Measurements from ENCODE around the gene MAGOH. TPM values are rescaled to one million over a fixed set of nuclear protein-coding genes. Genes with fewer than 3 reads are reported as not detected.
A peak's percentile ranks its signal among the peaks of the same experiment; 100 is the strongest.

Gene MAGOH
- total and polyA plus RNA-seq, 9 of the 15 experiments (the other 6 are each of a cell fraction or from before 2014, with no cell fraction given), result 102 to 342 (median 135) TPM

DNA sequence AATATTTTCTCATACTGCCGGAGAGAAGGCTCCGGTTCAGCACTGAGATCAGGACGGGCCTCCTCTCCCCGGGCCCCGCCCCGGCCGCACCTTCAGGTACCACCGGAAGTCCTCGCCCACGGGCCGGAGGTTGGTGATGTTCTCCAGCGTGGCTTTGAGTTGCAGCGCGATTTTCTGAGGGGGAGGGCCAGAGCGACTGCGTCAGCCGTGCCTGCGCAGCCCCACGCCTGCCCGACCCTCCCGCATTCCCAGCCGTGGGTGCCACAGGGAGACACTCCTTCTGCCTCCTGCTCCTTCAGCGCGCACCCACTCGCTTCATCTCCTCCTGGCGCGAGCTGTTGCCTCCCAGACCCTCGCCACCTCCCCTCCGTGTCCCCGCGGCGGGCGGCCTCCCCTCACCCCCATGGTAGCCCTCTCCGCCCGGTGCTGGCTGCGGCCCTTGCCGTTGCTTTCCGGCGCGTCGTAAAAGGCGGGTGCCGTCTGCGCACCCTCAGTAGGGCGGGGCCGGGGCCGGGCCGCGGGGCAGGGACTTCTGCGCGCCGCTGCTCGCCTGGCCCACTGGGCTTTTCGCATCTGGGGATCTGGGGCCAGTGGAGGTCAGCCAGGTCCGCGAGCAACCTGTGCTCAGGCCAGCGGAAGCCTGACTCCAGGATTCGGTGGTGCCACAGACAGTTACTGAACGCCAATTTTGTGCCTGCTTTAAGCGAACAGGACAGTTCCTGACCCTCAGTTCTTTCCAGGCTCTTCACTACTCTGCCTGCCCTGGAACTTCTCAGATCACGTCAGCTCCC is 18.0 kb downstream of the MAGOH start, which contains the start of gene CZIB (continued):
- TF ChIP-seq, protein P1, sequence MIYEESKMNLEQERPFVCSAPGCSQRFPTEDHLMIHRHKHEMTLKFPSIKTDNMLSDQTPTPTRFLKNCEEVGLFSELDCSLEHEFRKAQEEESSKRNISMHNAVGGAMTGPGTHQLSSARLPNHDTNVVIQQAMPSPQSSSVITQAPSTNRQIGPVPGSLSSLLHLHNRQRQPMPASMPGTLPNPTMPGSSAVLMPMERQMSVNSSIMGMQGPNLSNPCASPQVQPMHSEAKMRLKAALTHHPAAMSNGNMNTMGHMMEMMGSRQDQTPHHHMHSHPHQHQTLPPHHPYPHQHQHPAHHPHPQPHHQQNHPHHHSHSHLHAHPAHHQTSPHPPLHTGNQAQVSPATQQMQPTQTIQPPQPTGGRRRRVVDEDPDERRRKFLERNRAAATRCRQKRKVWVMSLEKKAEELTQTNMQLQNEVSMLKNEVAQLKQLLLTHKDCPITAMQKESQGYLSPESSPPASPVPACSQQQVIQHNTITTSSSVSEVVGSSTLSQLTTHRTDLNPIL (CRISPR knock-in tag; IDR thresholded peaks at IDR 0.05), result no peak
- peak; percentile 7; the same call in 1 of the 2 replicates for TF ChIP-seq ELF2 (CRISPR knock-in tag; IDR thresholded peaks at IDR 0.05)
- TF ChIP-seq PYGO2 (tag; IDR thresholded peaks at IDR 0.05), result no peak
- peak; percentile 34 for TF ChIP-seq FUS (optimal IDR thresholded peaks at IDR 0.05; ENCODE audit: low read depth, low read length)
- TF ChIP-seq ZNF79 (CRISPR knock-in tag; IDR thresholded peaks at IDR 0.05; ENCODE audit: low read depth), result no peak

DNA sequence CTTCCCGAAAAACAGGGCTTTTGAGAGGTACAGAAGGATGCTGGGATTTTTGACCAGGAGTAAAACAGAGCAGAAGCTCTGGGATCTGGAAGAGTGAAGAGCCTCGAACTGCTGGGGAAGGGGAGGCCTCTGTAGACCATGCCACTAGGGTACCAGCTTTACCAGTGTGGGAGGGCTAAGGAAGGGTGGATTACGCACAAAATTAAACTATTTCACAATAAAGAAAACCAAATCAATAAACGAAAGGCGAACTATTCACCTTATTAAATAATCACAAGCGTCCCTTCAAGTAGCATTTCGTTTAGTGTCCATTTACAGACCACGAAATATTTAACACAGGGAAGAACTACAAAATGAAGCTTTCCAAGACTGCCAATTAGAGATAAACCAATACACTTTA is 18.6 kb downstream of the MAGOH start:
- TSS peak; percentile 73 for BruUV-seq (replicated peaks)
- peak overlapping the region; percentile 96 for H3K4me2 ChIP-seq (ENCODE audit: insufficient read depth, low read length)
- peak overlapping the region; percentile 99 for H2AFZ ChIP-seq (ENCODE audit: low read depth, low read length)
- no peaks in the 10 kb centered on the region for H3K9me3 ChIP-seq (replicated peaks; ENCODE audit: control insufficient read depth, insufficient read depth, low read depth, low read length)
- H3K36me3 ChIP-seq (ENCODE audit: control insufficient read depth, insufficient read depth, low read length), result peaks cover 36% of the 10 kb centered on the region; the same call in 2 of the 3 replicates
- FAIRE-seq (no peak), ATAC-seq (no peak), DNase-seq (ENCODE audit: extremely low read depth in 1 of 4, low spot score in 3 of 4) (no peak)
- ChIA-PET CTCF (ENCODE audit: low intra/inter-chr PET ratio) (no interaction called here), POLR2A (interaction anchor here (0.6 to 0.7 kb wide), 2 partner anchors 109 to 678 kb away, joined by 3 read pairs; no protein-coding TSS in a partner anchor)
- peaks cover 17% of the 10 kb centered on the region for H3K79me2 ChIP-seq (ENCODE audit: control insufficient read depth, insufficient read depth, low read length)
- no peaks in the 10 kb centered on the region for H3K27me3 ChIP-seq (ENCODE audit: control insufficient read depth in 2 of 2, insufficient read depth in 2 of 2, low read length in 2 of 2)
- in situ Hi-C loops (cut with MboI), result no loop called here
- WGBS (ENCODE audit: insufficient coverage, low coverage, missing lambda C conversion rate), result 13% methylated on average over 8 of the region's 8 CpGs
- intact Hi-C loops (cut with micrococcal nuclease), result no loop called here
- peak overlapping the region; percentile 22 to 82; a peak in 3 of 4 replicates for H3K9ac ChIP-seq (ENCODE audit: insufficient read depth in 1 of 2, low read depth in 2 of 2, low read length in 2 of 2)
- H4K20me1 ChIP-seq (replicated peaks; ENCODE audit: control insufficient read depth, insufficient read depth, low read length), result no peaks in the 10 kb centered on the region
- peak overlapping the region; percentile 88 for H3K27ac ChIP-seq (ENCODE audit: extremely low read depth, low read depth, low read length)
- H3K4me3 ChIP-seq, result peak overlapping the region; percentile 69
- H3K9me1 ChIP-seq (ENCODE audit: control insufficient read depth, insufficient read depth, low read length), result no peaks in the 10 kb centered on the region
- peaks cover 8% of the 10 kb centered on the region in 2 experiments; a peak in 3 of 5 replicates for H3K4me1 ChIP-seq (replicated peaks in 1 of 2; ENCODE audit: control insufficient read depth in 2 of 2, insufficient read depth in 2 of 2, low read length in 2 of 2)
- no peak for TF ChIP-seq BCL6 (CRISPR knock-in tag; IDR thresholded peaks at IDR 0.05)
- TF ChIP-seq FOXK1 (CRISPR knock-in tag; IDR thresholded peaks at IDR 0.05; ENCODE audit: borderline replicate concordance), result no peak
- TF ChIP-seq HDAC3 (IDR thresholded peaks at IDR 0.05; ENCODE audit: borderline replicate concordance, partially characterized antibody), result no peak
- TF ChIP-seq ZNF175 (CRISPR knock-in tag; IDR thresholded peaks at IDR 0.05; ENCODE audit: low read depth), result no peak
- TF ChIP-seq CEBPG (CRISPR knock-in tag; IDR thresholded peaks at IDR 0.05), result no peak
- TF ChIP-seq CEBPG (tag; conservative IDR thresholded peaks at IDR 0.05 in 1 of 2, IDR thresholded peaks at IDR 0.05 in 1 of 2), result peak; percentile 40 to 45; a peak in 2 of 4 replicates
- TF ChIP-seq TGIF2 (CRISPR knock-in tag; IDR thresholded peaks at IDR 0.05), result no peak
- no peak for TF ChIP-seq NR1H2 (CRISPR knock-in tag; IDR thresholded peaks at IDR 0.05)
- TF ChIP-seq, protein P2, sequence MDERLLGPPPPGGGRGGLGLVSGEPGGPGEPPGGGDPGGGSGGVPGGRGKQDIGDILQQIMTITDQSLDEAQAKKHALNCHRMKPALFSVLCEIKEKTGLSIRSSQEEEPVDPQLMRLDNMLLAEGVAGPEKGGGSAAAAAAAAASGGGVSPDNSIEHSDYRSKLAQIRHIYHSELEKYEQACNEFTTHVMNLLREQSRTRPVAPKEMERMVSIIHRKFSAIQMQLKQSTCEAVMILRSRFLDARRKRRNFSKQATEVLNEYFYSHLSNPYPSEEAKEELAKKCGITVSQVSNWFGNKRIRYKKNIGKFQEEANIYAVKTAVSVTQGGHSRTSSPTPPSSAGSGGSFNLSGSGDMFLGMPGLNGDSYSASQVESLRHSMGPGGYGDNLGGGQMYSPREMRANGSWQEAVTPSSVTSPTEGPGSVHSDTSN (CRISPR knock-in tag; IDR thresholded peaks at IDR 0.05; ENCODE audit: low read depth), result no peak
- TF ChIP-seq, protein P2 (tag; conservative IDR thresholded peaks at IDR 0.05; ENCODE audit: low read depth), result no peak
- no peak for TF ChIP-seq SMAD1 (IDR thresholded peaks at IDR 0.05; ENCODE audit: low read depth, low read length, partially characterized antibody)
- no peak for TF ChIP-seq ZBTB7A (IDR thresholded peaks at IDR 0.05; ENCODE audit: borderline replicate concordance, control insufficient read depth, low read depth, low read length)

Measured in K562 (cell line).